ENCODE measurements around the gene PYROXD2.

The PYROXD2 gene

DNA sequence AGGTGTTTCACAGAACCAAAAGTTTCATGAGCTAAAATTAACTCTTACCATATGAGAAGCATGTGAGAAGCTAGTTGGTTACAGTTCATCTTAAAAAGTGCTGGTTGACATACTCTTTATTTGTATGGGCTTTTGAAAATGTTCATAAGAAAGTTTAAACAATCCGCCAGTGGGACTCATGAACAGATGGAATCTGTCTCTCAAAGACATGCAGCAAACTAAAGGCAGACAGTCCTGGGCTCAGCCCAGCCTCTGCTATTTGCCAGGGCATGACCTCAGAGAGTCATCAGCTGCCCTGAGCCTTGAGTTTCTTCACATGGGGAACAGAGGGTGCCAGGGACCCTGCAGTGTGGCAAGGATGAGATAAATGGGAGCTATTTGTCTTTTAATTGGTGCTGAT, 3.2 kb downstream of the PYROXD2 start:
- DNase-seq: no peak

DNA sequence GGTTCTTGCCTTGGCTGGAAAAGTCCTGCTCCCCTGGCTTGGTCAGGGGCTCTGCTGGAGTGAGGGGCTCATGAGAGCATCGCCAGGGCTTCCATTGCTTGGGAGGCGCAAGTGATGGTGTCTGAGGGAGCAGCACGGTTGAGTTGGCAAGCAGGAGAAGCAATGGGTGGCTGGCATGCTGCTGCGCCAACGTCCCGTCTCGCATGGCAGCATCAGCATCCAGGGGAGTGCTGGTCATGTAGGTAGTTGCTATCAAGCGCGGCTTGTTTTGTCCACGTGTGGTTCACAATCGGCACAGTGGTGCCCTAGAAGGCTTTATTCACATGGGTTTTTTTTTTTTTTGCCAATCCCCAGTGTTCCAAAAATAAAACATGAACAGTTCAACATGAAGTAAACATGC, 3.8 kb downstream of the PYROXD2 start:
- no peak for DNase-seq

DNA sequence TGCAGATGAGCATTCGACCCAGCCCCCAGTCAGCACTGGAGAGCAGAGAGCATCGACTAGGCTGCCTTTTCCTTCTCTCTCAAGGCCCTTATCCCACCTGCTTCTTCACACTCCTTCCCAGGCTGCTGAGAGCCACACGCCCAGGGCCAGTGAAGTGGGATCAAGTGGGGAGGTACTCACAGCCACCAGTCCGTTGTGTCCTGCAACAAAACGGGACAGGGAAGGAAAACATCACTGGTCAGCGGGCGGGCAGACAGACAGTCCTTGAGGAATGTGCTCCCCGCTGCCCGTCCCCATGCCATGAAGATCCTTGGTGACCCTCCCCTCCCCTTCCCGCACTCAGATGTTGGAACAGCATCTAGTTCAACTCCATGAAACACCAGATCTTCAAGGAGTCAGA, 4.2 kb downstream of the PYROXD2 start:
- DNase-seq: no peak

DNA sequence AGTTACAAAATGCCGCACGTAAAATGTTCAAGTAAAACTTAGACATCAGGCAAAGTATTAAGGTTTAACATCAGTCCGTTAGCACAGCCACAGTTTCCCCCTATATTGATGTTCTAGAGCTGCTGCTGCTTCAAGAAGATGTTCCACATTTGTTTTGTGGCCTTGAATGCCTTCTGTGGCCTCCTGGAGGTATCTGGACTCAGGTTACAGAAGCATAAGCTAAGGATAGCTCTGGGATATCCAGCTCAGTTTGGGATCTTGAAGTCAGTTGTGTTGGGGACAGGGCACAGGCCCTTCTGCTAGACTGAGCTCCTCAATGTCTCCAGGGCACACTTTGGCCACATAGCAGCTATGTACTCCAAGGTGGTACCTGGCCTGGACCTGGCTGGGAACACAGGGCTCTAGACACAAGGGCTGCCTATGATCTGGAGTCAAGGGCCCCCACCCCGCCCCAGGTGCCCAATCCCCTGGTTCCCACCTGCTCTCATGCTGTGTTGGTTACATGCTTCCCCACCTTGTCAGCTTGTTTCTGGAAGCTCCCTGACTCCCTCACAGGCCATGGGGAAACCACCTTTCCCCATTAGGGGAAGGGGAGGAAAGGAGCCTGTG, 4.7 kb downstream of the PYROXD2 start:
- DNase-seq: no peak

DNA sequence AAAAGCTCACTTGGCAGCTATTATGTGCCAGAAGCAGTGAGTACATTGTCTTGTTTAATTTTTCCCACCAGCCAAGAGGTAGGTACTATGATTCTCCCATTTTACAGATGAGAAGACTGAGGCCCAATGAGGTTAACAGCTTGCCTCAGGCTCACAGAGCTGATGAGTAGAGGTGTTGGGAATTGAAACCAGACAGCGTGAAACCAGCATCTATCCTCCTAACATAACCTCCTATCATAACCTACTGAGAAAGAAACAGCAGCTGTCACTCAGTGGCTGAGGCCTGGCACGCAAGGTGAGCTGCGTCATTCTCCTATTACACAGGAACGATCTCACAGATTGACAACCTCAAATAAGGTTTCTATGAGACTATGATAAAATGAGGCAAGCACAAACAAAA, 6.2 kb downstream of the PYROXD2 start:
- no peak for DNase-seq

DNA sequence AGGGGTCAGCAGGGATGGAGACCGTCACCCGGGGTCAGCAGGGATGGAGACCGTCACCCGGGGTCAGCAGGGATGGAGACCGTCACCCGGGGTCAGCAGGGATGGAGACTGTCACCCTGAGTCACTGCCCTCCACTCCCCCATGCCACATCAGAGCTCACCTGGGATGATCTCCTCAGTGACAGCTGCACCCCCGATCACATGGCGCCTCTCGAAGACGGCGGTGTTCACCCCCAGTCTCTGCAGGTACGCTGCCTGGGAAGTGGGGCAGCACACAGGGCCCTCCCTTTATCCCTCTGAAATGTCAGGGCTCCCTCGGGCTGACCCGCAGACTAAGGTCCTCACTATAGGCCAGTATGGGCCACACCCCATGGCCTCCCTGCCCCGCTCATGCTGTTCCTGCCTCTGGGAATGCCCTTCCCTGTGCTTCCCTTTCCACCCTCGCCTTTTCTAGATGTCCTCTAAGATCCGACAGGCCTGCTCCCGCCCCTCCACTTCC, 7.2 kb downstream of the PYROXD2 start:
- DNase-seq: no peak

DNA sequence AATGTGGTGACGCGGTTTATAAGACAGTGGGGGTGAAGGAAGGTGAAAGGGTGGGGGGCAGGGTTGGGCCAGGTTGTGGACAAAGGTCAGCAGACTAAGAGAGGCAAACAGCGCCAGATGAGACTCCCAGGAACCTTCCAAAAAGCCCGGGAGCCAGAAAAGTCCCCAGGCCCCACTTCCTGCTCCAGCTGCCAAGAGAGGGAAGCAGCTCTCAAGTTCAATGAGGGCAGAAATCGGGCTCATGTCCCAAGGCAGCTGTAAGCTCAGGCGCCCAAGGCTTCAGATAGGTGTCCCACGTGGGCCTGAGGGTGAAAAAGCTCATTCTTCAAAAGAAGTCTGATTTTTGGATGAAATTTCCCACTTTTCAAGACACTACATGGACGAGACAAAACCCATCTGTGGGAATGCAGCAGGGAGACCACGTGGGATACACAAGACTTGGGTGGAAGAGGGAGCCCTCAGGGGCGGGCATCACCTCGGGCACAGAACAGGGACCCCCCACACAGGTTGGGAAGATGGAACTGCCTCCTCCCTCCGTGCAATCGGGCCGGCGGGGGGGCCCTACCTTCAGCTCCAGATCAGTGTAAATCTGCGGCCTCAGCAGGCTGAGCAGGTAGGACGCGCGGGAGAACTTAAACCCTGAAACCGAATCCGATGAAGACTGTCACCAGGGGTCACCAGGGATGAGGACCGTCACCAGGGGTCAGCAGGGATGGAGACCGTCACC, 7.8 kb downstream of the PYROXD2 start:
- DNase-seq: no peak

DNA sequence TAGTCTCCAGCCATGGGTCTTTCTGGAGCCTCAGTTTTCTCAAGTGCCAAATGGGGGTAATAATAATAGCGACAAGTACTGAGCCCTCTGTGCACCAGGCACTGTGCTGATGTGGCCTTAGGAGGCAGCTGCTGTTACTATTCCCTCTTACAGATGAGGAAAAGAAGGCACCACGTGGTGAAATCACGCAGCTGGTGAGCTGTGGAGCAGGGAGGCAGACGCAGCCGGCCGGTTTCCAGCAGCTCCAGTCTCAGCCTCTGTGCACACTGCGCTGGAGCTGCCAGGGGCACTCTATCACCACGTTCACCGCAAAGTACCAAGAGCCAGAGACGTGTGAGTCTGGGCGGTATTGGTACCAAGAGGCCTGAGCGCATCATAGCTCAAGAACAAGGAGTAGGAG, 9.6 kb downstream of the PYROXD2 start:
- no peak for DNase-seq

DNA sequence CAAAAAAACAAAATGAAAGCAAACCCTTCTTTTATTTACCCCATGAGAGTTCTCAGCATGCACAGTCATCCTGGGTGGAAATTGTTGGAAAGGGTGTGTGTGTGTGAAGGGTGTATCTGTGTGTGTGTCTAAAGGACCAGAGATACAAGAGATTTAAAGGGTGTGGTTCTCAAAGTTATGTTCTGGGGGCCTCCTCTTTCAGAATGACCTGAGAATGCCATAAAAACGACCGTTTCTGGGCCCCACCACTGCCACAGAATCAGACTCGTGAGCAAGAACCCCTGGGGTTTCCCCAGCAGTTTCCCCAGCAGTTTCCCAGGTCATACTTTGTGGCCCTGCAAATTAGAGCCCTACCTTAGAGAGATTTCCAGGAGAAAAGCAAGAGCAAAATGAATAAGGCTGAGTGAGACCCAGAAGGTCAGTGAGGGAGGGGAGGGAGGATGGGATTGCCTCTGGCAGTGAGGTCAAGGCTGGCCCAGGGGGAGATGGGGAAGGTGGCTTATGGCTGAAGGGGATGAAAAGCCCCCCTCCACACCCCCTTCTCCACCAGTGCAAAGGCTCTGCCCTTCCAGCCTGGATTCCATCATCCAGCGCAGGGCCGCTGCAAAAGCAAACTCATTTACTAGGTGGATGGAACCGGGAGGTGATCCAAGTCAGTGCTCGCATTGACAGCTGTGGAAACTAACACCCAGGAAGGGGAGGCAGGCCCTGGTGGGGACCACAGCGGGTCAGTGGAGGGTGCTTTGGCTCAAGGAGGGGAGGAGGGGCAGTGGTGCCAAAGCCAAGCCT, 10.2 kb downstream of the PYROXD2 start:
- no peak for DNase-seq

DNA sequence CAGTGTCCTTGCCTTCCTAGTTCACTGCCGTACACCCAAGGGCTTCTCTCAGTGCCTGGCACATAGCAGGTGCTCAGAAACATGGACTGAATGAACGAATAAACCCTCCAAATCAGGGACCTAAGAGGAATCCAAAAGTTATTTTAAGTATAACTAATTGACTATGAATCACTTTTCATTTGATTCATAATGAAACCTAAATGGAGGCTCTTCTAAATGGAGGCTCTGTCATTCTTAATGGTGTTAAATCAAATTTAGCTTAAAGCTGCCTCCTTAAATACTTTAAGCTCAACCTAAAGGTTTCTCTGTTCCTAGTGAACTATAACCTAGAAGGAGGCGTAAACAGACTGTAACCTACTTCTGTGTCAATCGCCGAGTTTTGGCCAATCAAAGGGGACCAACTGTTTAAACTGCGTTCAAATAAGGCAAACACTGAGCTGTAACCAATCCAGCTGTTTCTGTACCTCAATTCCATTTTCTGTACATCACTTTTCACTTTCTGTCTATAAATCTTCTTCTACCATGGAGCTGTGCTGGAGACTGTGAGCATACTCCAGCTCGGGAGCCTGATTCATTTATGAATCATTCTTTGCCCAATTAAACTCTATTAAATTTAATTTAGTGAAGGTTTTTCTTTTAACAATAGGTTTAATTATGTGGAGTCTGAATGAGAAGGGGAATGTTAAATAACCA, 11.0 kb downstream of the PYROXD2 start:
- no peak for DNase-seq

DNA sequence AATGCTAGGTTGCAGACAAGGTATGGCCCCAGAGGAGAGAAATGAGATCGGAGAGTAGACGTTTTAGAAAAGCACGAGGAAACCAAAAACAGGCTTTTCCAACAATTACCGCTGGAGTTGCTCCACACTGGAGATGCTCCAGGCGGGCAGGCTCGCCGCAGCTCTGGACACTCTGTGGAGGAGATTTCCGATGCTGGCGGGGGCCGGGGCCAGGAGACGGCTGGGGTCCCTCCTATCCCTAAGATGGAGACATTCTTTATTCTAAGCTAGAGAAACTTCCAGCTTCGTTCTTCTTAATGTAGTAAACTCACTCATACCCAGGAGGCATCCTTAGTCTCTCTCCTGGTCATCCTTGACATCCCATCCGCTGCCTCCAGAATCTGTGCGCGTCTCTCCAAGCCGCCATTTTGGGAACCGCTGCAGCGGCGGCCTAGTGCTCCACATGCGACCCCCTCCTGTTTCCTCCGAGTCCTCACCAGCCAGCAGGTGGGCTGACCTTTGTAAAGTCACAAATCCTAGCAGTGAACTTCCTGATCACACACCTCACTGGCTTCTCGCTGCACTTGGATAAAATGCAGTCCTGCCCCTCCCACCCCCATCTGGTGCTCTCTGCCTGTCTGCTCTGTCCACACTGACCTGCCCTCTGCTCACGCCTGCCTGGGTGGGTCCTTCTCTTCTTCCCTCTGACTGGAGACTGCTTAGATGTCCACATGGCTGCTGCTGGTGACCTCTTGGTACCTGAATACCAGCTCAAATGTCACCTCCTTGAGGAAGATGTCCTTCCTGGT, 11.9 kb downstream of the PYROXD2 start:
- DNase-seq: no peak

DNA sequence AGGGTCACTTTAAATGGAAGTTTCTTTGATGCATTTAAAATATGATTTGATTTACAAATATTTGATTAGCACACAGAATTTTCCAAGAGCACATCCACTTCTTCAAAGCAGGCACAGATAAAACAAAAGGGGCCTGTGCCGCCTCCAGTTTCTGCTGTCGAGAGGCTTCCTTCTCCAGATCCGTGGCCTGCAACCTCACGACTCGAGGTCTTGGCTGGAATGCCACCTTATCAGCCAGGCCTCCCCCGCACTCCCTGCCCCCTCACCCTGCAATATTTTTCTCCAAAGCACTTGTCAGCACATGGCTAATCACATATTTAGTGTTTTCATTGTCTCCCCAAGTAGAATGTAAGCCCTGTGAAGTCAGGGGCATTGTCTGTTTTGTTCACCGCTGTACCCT, 12.5 kb downstream of the PYROXD2 start:
- DNase-seq: no peak

DNA sequence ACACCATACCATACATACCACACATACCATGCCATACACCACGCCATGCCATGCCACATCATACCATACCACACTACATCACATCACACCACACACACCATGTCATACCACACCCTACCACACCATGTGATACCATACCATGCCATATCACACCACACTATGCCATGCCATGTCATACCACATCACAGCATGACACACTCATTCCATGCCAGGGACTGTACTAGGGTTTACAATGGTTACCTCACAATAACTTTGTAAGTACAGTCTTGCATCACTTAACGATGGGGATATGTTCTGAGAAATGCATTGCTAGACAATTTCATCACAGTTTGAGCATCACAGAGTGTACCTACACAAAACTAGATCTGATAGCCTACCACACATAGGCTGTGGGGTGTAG, 14.5 kb downstream of the PYROXD2 start:
- no peak for DNase-seq

DNA sequence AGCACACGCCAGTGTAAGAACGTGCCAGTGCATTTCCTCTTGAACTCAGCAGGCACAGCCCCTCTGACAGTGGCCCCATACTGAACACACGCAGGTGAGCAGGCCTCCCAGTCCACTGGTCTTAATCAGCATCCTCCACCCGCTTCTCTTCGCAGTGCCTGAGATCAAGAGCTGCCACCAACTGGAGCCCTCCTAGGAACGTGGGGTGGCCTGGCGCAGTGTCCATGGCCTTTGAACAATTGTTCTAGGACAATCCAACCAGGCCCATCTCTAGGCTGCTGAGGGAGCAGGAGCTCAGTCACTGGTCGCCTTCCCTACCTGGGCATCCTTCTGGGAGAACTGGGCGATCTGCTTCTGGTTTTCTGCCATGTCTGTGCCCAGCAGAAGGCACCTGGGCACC, 15.2 kb downstream of the PYROXD2 start:
- no peak for DNase-seq

DNA sequence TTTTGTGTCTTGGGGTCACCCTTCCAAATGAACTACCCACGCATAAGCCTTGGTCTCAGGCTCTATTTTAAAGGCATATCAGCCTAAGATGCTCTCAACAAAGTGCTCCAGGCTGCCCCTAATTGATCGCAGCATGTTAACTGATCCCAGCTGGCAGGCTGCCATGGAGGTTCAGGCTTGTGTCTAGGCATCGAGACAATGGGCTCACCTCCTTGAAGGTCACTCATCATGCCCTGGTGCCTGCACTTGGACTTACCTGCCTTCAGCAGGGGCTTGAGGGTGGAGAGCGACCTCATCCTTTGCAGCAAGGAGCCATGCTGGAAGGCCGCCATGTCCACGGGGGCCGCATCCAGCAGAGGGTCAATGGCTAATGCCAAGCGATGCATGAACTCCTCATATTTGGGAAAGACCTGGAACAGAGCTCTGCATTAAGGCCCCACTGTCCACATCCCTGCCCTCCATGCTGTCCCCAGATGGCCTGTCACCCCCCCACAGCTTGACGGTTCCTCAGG, 17.8 kb downstream of the PYROXD2 start:
- DNase-seq: no peak

DNA sequence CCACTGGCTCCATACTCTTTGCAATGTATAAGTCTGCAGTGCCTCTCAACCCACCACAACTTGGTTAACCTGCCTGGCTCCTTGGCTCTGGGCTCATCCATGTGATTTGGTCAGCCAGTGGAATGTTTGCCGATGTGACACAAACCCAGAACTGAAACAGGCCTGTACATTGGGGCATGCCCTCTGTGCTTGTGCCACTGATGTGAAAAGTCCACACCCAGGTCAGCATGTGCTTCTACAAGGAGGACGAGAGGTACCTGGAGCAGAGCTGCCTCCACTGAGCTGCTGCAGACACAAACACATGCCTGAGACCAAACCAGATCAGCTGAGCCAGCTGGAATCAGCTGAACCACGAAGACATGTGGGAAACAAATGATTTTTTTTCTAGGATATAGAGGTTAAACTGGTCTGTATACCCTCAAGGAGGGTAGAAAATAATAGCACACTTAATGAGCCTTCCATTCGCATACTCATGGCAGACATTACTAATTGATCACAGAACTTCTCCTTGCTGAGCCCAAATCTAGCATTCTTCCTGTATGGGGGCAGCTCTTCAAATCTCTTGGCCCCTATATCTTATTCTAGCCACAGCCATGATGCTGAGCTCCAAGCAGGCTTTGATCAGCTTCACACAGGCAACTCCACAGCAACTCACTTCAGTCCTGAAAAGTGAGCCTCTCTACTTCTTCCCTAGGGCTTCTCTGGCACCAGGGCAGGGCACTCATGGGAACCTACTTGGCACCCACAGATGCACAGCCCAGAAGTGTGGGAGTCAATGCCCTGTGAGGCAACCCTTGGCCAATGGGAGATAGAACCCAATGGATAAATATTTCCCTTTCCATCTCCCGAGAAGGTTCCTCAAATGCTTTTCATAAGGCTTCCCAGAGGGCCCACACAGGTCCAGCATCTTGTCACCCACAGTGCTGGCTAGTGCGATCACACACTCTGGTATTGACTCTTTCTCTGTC, 18.6 kb downstream of the PYROXD2 start:
- DNase-seq: no peak

DNA sequence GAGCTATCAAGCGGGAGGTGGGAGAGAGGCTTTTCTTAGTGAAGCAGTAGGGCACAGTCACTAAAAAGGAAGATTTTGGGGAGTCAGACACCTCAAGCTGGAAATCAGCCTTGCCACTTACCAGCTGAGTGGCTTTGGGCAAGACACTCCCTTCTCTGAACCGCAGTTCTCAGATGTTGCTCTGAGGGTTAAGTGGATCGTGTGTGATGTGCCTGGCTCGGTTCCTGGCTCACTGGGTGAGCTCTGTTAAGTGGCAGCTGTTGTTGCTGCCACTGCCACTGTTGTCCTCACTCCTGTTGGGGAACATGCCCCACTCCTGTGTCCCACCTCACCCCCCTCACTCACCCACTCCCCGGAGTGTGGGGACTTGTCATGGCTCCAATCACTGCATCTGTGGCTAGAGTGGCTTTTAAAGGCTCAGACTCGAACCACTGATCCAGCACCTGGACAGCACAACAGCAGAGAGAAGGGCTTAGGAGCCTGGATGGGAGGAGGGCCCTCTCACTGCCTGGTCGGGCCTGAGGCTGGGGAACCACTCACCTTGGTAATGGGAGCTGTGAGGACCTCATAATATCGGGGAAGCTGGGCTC, 20.0 kb downstream of the PYROXD2 start:
- no peak for DNase-seq

DNA sequence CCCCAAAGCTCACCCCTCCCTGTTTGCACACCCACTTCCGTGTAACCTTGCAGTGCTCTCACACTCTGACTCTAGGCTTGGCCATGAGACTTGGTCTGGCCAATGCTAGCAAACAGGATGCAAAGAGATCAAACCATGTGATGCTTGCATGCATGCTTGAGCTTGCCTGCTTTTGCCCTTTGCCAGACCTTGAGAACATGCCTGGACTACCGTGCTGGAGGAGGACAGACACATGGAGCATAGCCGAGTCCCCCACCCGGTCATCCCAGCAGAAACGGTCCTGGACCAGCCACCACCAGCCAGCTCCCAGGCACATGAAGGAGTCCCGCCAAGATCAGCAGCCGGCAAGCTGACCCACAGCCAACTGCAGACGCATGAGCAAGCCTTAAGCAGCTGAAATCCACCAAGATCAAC, 23.4 kb downstream of the PYROXD2 start:
- DNase-seq: no peak

DNA sequence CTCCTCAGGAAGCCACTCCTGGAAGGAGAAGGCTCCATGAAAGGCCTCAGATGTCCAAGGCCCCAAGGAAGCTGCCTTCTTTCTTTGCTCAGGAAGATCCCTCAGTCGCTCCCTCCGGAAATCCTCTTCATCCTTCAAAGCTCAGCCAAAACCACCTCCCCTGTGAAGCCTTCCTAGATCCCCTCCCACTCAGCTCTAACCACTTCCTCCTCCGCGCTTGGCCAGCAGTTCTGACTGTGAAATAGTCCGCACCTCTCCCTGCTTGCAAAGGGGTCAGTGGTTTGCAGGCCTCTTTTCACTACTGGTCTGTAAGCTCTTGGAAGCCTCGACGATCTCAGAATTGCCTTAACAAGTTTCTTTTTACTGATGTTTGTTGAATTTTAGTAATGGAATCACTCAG, 23.9 kb downstream of the PYROXD2 start:
- DNase-seq: no peak

DNA sequence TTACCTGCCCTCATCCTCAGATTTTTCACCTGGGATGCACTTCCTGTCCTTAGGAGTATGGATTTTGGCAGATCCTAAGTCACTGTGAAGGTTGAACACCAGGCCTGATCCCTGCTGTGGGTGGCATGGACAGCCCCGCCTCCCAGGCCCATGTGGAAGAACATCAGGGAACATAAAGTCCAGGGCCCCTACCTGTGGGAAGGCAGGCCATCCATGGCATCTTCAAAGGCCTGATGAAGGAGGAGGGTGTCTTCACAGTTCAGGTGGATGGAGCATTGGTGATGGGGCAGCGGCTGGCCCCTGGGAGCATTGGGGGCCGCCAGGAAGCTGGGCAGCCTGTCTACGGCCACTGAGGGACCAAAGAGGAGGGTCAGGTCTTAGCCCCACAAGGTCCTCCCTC, 24.6 kb downstream of the PYROXD2 start:
- no peak for DNase-seq

DNA sequence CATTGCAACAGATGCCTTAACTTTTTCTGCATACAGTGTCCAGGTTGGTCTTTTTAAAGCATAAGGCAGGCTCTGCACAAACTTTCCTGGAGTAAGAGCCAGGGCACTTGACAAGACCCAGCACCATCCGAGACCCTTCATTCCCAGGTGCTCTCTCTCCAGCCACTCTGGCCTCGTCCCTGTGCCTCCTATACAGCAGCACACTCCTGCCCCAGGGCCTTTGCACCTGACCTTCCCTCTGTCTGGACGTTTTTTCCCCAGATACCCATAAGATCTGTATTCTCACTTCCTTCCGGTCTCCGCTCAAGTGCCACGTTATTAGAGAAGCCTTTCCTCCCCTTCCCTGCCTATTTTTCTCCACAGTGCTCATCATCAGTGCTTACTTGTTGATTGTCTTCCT, 25.6 kb downstream of the PYROXD2 start:
- DNase-seq: no peak
